SH-SY5Y (cell line): ENCODE measurements around the gene AZIN2.

Experiments used
- GATA2 ChIP-seq: IDR thresholded peaks from 2 replicates; pipeline ENCODE4 v1.6.1; 2011; ENCODE audit warnings: mild to moderate bottlenecking, low read depth, low read length
- GATA3 ChIP-seq: IDR thresholded peaks from 2 replicates; pipeline ENCODE4 v1.6.1; 2011; ENCODE audit warnings: low read depth, mild to moderate bottlenecking, low read length, moderate library complexity

- TF ChIP-seq GATA2 (peak; percentile 70; the same call in 1 of the 2 replicates), GATA3 (no peak)
These were observed 39.7 kb downstream of the AZIN2 start for GRCh38 chr1:33120436-33121231.
